ENCODE data around the gene PLEKHJ1.
A peak's percentile ranks its signal among the peaks of the same experiment; 100 is the strongest.

The PLEKHJ1 gene

DNA sequence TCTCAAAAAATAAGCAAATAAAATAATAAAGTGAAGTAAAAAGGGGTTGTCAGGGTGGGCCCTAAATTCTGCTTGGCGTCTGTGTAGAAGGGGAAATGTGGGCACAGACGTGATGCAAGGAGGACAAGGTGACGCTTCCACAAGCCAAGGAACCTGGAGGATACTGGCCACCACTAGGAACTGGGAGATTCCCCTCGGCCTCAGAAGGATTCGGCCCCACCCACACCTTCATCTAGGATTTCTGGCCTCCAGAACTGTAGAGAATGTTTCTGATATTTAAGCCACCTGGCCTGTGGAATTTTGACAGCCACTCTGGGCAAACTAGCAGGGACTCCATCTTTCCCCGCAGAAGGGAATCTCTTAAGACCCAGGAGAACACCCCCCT lies 1.1 kb downstream of the PLEKHJ1 start:
- DNase-seq: no peak

DNA sequence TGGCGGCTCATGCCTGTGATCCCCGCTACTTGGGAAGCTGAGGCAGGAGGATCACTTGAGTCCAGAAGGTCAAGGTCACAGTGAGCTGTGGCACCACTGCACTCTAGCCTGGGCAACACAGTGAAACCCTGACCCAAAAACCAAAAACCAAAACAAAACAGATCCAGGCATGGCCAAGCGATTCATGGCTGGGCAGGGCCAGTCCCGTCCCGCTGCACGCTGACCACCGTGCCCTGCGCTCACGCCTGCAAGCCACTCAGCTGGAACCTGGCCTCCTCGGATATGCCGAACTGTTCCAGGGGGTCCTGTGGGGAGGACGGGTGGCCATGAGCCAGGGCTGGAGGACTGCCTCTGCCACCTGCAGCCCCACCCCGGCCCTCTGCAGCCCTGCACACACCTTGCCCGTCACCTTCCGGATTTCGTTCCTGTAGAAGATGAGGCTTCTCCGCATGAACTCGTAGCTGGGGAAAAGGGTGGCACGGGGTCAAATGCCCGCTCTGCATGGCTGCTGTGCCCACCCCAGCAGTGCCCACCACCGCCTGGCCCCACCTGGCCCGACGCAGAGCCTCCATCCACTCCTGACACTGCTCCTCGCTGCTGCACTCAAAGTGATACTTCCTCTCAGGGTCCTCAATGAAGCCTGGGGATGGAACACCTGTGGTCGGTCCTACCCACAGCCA lies 2.4 kb downstream of the PLEKHJ1 start:
- no peak for DNase-seq

DNA sequence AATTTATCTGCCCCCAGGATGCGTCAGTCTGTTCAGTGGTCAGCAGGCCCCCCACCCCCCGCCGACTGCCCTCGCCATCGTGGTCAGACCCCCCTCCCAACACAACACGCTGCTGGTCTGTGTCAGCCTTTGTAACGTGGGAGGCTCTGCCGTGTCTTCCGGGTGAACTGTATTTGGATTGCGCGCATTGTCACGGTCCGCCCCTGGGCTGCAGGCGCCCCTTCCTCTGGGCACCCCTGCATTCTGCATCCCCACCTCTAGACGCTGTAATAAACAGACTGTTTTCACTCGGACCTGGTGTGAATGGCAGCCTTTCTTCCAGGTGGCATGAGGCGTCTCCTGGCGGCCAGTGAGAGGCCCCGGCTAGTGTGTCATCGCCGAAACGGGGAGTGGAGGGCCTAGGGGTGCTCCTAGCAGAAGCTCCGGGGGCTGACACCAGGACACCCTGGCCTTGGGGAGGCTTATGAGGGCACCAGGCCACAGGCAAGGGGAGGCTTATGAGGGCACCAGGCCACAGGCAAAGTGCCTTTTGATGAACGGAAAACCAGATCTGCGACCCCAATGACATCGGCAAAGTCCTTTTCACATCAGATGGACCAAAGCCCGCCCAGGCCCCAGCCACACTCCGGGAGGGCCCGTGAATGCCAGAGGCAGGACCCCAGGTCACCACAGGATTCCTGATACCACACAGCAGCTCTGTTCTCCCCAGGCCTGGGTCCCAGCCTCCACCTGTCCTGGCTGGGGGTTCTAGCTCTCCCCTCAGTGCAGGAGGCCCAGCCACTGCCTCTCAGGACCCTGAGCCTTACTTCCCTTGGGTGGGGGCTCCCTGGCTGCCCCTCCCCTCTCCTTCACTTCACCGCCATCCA lies 3.6 kb downstream of the PLEKHJ1 start:
- no peak for DNase-seq

DNA sequence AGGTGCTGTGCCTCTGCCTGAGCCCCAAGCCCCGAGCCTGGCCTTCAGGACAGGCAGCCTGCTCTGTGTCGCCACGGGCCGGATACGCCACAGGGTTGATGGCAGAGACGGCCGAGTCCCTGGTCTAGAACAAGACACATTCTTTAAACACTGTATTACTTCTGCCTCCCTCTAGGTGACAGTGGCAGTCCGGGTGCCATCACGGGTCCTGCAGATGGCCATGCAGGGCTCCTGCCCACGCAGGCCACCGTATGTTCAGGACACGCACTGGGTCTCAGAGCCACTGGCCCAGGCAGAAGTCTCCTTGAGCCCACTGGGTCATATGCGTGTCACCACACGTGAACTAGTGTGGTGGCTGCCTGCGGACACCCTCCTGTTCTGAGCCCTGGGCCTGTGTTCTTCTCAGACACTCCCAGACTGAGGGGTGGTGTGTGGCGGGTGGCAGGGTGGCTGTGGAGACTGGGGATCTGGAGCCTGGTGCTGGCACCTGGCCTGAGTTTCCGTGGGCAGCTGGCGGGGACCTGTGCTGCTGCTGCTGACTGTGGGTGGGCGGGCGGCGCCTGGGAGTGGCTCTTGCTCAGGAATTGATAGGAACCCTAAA lies 4.4 kb downstream of the PLEKHJ1 start:
- DNase-seq: peak; percentile 70

DNA sequence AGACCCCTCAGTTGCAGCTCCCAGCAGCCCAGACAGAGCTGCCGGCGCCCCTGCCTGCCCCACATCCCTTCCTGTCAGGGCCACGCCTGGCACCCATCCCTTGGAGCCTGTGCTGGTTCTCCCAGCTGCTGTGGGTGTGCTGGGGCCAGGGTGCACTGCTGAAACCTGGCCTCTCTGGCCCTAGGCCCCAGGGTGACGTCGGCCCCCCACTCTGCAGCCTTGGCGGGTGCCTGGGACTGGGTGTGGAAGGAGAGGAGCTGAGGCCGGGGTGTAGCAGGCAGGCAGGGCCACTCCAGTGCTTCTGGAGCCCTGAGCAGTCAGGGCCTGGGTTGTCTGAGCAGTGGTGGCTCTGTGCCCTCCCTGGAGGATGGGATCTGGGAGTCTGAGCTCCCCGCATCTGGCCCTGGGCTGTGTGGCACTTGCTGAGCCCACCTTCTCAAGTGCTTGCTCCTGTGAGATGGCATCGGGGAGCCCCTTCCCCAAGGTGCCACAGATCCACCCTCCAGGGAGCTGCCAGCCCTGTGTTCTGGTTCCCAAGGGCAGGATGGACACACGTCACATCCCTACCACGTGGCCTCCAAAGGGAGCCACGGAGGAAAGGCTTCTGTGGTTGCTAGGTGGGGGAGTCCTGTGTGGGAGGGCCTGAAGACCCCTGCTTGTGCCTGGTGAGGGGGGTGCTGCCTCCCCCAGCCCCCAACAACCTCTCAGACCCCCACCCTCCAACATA lies 5.2 kb downstream of the PLEKHJ1 start:
- DNase-seq: no peak

DNA sequence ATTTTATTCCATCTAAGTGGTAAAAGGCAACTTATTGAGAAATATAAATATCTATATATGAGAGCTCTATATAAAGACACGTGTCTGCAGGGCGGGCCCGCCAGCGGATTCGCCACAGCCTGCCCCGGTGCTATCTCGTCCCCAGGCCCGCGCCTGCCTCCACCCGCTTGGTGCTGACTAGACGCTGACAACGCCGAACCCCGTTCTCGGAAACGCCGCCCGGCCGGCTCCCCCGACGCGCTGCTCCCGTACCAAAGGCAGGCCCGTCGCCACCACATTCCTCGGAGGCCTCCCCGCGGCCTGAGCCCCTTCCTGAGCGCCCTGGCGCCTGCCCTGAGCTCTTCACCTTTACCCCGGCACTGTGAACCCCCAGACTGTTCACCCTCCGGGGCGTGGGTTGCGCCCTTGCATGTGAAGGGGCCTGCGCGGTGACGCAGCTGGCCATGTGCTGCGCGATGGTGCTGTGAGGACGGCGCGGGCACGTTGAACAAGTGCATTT lies 6.0 kb downstream of the PLEKHJ1 start:
- no peak for DNase-seq

DNA sequence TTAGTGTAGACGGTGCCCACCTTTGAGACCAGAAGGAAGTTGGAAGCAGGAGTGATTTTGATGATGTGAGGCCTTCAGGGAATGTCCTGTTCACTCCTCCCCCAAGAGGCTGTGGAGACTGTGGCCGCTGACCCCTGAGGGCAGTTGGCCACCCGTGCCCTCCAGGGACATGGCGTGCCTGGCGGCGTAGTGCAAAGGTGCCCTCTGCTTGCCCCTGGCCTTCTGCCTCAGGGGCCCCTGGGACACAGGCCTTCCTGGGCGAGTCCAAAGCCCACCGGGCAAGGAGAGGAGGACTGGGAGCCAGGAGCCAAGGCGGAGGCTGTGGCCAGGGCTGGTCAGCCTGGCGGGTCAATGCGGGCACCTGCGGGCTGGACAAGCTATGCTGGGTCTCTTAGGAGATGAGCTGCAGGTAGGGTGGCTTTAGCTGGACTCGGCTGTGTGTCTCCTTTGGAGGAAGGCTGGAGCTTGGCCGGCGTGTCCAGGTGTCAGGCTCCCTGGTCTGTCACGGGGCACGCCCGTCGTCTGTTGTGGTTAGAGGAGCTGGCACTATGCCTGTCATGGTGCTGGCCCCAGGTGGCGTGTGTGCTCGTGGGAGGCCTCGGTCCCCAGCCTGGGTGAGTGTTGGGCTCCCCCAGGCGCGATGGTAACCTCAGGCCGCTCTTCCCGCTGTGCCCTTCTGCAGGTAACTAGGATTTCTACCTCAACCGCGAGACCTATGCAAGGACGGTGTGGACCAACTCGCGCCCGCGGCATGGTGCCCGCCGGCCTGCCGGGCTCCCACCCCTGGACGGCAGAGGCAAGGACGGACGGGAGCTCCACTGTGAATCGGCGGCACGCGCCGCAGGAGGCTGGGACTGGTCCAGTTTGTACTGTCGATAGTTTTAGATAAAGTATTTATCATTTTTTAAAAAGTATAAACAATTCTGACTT lies 6.8 kb downstream of the PLEKHJ1 start:
- DNase-seq: no peak

DNA sequence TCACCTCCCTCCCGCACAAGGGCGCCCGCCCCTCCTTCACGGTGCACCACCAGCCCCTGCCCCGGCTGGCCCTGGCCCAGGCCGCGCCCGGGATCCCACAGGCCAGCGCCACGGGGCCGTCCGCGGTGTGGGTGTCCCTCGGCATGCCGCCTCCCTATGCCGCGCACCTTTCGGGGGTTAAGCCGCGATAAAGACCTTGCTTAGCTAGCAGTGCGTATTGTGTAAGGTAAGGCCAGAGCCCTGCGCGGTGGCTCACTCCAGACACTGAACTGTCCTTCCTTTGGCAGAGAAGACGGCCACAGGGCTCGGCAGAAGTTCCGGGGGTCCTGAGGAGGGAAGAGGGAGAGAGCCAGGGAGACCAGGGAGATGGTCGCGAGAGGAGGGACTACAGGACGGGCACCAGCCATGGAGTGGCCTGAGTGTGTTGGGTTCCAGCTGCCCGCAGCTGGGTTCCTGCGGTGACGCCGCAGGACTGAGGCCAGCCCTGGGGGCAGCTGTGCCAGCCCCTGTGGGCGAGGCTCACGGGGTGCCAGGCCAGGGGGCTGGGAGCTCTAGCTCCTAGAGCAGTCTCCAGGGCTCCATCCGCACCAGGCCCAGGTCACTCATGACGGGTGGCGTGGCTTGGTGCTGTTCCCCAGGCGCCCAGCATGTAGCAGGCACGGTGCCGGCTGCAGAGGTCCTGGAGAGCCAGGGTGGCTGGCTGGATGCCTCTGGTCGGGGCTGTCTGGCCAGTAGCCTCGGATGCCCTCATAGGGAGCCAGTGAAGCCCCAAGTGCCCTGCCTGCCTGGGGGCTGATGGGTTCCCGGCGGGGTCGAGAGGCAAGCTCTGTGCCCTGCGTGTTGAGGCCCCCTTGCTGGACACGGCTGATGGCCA lies 7.7 kb downstream of the PLEKHJ1 start:
- no peak for DNase-seq

DNA sequence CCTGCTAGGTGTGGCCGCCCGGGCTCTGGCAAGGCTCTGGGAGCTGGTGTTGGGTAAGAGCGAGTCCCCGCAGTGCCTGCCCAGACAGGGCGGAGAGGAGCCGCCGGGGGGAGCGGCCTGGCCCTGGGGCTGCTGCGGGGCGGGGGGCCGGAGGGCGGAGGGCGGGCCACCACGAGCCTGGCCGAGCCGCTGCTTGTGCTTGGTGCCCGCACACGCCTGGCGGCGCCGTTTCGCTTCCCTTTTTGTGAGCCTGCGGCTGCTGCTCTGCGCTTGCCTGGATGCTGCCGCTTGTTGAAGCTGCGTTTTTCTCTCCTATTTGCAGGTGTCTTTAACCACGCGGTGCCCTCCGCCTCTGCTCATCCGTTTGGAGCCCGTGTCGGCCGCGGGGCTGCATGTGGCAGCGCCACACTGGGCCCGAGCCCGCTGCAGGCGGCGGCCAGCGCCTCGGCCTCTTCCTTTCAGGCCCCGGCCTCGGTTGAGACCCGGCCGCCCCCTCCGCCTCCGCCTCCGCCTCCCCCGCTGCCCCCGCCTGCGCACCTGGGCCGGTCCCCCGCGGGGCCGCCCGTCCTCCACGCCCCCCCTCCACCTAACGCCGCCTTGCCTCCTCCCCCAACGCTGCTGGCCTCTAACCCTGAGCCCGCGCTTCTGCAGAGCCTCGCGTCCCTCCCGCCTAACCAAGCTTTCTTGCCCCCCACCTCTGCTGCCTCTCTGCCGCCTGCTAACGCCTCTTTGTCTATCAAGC lies 8.5 kb downstream of the PLEKHJ1 start:
- no peak for DNase-seq

DNA sequence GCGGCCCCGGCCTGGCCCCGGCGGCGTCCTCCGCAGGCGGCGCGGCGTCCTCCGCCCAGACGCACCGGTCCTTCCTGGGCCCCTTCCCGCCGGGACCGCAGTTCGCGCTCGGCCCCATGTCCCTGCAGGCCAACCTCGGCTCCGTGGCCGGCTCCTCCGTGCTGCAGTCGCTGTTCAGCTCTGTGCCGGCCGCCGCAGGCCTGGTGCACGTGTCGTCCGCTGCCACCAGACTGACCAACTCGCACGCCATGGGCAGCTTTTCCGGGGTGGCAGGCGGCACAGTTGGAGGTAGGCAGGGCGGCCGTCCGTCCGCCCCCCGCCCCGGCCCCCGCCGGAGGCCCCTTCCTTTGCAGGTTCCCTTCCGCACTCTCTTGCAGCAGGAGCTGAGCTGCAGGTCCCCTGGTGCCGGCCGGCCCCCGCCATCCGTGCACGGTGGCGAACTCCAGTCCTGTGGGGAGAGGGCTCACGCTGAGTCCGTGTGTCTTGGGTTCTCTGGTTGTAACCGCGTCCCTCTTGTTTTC lies 9.2 kb downstream of the PLEKHJ1 start:
- DNase-seq: no peak

DNA sequence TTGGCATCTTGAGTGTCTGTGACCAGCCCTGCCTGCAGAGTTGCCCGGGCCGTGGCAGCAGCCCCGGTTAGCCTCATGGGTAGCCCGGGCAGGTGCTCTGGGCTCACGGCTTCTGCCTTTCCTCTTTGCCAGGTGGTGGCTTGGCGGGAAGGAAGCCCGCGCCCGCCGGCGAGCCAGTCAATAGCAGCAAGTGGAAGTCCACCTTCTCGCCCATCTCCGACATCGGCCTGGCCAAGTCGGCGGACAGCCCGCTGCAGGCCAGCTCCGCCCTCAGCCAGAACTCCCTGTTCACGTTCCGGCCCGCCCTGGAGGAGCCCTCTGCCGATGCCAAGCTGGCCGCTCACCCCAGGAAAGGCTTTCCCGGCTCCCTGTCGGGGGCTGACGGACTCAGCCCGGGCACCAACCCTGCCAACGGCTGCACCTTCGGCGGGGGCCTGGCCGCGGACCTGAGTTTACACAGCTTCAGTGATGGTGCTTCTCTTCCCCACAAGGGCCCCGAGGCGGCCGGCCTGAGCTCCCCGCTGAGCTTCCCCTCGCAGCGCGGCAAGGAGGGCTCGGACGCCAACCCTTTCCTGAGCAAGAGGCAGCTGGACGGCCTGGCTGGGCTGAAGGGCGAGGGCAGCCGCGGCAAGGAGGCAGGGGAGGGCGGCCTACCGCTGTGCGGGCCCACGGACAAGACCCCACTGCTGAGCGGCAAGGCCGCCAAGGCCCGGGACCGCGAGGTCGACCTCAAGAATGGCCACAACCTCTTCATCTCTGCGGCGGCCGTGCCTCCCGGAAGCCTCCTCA lies 9.9 kb downstream of the PLEKHJ1 start:
- no peak for DNase-seq

DNA sequence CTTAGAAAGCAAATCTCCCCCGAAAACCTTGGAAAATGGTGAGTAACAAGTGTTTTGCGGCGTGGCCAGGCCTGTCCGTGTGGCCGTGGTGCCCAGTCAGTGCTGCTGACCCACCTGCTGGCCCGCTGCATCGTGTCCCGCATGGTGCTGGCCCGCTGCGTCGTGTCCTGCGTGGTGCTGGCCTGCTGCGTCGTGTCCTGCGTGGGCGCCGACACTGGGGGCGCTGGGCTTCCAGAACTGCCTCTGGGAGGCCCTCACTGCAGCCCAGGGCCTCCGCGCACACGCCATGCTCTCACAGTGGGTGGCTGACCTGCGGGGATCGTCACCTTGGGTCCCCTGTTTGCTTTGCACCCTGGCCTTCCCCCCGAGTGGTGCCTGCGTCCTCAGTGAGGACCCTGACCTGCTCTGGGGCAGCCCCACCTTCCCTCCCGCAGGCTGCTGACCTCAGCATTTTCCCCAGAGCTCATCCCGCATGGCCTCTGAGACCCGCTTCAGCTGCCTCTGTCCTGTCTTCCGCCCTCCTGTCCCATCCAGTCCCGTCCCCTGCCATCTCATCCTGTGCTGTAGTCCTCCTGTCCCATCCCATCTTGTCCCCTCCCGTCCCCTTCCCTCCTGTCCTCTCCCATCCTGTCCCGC lies 10.6 kb downstream of the PLEKHJ1 start:
- no peak for DNase-seq

DNA sequence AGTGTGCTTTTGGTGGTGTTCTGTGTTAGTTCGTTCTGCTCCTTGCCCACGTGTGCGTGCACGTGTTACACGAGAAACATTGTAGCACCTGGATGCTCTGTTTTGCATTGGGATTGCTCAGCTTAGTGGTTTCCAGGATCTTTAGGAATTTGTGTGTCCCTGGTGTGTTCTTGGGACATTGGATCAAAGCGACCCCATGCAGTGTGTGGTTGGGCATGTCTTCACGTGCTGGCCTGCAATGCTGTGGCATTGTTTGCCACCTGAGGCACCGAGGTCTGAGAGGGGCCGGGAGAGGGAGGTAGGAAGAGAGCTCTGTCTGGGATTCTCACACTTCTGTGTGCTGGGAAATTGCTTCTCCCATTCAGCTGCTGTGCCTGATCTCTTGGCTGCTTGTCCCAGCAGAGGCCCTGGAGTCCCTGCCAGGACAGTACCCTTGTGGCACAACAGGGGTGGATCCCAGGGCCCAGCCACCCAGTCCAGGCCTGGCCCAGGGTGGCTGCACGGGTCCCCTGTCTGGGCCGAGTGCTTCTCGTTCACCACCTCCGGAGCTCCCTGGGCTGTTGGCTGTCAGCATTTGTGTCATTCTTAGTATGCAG lies 11.3 kb downstream of the PLEKHJ1 start:
- no peak for DNase-seq

DNA sequence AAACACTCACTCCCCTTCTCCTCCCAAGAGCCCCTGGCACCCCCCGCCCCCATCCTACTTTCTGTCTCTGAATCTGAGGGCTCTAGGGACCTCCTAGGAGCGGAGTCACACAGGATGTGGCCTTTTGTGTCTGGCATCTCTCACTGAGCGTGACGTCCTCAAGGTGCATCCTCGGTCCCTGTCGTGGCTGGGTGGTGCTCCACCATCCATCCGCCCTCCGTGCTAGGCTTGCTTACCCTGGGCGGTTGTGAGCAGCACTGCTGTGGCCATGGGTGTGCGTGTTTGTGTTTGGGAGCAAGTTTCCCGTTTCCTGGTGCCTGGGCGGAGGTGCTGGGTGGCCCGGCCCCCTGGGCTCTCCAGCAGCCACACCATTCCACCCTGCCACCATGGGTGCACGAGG lies 12.2 kb downstream of the PLEKHJ1 start:
- DNase-seq: no peak

DNA sequence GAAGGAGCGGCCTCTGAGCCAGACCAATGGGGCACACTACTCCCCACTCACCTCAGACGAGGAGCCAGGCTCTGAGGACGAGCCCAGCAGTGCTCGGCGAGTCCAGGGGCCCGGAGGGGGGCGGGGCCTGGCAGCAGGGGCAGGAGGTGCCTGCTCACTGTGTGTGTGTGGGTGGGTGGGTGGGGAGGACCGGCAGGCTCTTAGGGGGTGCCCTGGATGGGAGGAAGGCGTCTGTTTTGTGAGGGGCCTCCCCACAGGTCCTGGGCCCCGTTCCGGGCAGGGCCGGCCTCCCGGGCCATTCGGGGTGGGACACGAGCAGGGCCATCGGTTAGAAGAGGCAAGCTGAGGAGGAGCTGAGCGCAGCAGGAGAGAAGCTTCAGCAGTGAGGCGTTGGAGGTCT lies 12.7 kb downstream of the PLEKHJ1 start:
- DNase-seq: no peak

DNA sequence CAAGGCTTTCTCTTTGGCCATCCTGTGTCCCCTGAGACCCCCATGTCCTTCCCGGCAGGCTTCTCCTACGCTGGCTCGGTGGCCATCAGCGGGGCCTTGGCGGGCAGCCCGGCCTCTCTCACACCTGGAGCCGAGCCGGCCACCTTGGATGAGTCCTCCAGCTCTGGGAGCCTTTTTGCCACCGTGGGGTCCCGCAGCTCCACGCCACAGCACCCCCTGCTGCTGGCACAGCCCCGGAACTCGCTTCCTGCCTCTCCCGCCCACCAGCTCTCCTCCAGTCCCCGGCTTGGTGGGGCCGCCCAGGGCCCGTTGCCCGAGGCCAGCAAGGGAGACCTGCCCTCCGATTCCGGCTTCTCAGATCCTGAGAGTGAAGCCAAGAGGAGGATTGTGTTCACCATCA lies 14.2 kb downstream of the PLEKHJ1 start:
- DNase-seq: no peak

DNA sequence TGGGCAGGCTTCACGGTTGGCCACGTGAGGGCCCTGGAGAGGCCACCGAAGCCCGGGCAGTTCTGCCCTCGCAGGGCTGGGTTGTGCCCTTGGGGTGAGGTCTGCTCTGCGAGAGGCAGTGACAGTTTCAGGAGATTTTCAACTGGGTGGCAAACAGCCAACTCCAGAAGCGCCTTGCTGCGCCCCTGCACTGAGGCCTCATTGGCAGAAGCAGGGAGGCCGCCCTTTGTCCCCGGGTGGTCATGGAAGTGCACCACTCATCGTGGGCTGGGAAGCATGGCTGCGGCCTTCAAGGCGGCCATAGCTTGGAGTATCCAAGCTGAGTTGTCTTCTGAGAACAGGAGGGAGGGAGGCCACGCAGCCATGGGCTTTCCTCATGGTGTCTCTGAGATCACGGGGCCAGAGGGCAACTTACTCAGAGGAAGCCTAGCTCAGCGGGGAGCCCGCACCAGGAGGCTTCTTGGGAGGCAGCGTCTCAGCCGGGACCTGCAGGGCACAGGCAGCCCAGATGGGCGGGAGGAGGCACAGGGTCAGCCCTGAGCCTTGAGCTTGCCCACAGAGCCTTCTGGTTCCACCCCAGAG lies 14.8 kb downstream of the PLEKHJ1 start:
- DNase-seq: no peak

DNA sequence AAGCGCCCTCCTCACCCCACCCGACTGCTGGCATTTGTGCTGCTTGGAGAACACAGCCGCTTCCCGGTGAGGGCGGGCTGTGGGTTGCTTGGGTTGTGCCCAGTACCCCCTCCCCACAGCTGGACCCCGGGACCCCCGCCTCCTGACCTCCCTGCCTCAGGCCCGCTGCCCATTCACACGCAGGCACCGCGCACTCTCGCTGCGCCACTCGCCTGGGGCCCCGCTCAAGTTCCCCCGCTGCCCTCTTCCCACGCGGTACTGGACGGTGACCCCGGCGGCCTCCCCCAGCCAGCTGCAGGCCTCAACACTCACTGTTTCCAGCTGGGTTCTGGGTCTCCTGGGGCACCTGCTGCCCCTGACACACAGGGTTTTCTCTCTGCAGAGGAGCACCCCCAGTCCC lies 16.4 kb downstream of the PLEKHJ1 start:
- no peak for DNase-seq
